ENCODE measurements around the gene GPRC5B.

The GPRC5B gene

GRCh38 chr16:19842426-19843157, 42.1 kb downstream of the GPRC5B start:
- no peak for DNase-seq

GRCh38 chr16:19841184-19841583, 43.5 kb downstream of the GPRC5B start:
- DNase-seq, result no peak

GRCh38 chr16:19840524-19841110, 44.0 kb downstream of the GPRC5B start:
- DNase-seq, result no peak

- no peak for DNase-seq
Observed at GRCh38 chr16:19837984-19838707, 46.5 kb downstream of the GPRC5B start.

GRCh38 chr16:19837331-19837980, 47.2 kb downstream of the GPRC5B start:
- no peak for DNase-seq

- no peak for DNase-seq
Observed at GRCh38 chr16:19835968-19836421, 48.7 kb downstream of the GPRC5B start.

DNA sequence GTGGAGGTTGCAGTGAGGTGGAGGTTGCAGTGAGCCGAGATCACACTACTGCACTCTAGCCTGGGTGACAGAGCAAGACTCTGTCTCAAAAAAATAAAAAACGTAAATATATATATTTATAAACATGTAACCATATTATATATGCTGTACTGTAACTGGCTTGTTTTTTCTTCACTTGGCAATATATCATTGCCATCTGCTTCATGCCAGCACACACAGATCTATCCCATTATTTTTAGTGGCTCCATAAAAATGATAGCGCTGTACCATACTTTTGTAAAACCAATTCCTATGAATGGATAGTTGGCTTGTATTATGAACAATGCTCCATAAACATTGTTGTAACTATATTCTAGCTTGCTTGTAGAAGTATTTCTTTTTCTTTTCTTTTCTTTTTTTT, 49.5 kb downstream of the GPRC5B start:
- no peak for DNase-seq

DNA sequence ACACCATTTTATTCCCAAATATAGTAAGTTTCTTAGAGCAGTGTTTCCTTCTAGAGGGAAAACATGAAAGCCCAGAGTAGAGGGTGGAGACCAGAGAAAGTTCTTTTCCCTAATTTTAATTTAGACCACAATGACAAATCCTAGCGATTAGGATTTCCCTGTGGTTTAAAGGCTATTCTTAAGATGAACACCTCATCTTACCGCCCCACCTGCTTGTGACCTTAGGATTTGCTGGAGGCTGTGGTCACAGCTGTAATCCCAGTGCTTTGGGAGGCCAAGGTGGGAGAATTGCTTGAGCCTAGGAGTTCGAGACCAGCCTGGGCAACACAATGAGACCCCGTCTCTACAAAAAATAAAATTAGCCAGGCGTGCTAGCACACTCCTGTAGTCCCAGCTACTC, 51.1 kb downstream of the GPRC5B start:
- no peak for DNase-seq

GRCh38 chr16:19833176-19833575, 51.5 kb downstream of the GPRC5B start:
- no peak for DNase-seq

- no peak for DNase-seq
Observed at GRCh38 chr16:19831678-19832077, 53.0 kb downstream of the GPRC5B start.

DNA sequence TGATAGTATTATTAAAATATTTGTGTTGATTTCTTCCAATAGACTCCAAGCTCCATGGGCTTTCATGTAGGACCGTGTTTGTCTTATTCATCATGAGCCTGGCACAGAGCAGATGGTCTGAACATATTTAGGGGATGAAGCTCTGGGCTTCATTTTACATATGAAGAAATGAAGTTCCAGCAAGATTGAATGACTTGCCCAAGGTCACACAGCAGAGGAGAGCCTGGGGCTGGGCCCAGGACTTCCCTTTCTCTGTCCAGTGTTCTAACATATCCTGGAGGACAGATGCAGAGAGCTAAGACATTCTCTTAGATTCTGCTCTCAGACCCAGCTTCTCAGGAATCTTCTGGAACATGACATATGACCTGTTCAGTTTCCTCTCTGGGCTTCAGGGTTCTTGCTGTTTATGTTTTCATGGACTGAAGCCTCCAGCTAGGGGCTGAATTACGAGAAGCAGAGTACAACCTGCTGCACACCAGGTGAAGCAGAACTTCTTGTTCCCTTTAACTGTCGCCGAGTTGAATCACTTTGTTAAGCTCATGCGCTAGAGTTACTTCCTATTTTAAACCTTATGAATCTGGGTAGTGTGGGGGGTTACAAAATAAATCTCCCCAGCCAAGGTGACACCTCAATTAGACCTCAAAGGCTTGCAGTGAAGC, 53.6 kb downstream of the GPRC5B start:
- no peak for DNase-seq

DNA sequence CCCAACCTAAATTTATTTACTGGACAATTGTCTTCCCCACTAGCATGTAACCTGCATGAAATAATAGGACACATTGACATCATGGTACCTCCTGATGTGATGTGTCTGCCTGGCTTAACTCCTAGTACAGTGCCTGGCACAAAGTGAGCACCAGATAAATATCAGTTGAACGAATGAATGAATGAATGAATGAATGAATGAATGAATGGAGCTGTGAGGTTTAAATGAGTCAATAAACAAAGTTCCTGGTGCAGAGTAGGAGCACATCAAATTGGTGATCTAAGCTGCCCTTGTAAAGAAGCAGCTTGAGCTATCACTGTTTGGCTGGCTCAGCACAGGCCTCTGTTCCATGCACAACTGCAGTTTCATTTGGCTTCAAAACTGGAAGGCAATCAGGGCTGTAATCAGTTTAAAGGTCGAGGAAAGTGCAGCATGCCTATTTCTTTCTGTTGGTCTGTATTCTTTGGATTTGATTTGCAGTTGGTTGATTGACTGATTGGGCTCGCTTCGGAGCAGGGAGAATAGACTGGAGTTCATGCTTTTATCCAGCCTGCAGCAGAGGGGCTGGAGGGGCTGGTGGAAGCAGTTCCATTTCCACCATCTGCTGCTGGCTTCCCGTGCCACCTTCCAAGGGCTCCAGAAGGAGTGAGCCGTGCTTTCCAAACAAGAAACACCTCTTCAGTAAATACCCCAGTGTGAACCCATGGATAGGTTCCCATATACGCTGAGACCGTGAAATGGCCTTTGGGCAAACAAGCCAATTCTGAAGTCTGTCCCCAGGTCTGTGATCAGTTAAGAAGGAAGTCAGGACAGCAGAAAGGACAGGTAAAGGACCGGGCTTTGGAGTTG, 54.6 kb downstream of the GPRC5B start:
- no peak for DNase-seq

- no peak for DNase-seq
Observed at GRCh38 chr16:19824216-19824615, 60.4 kb downstream of the GPRC5B start.

- no peak for DNase-seq
Observed at GRCh38 chr16:19823322-19823721, 61.3 kb downstream of the GPRC5B start.

DNA sequence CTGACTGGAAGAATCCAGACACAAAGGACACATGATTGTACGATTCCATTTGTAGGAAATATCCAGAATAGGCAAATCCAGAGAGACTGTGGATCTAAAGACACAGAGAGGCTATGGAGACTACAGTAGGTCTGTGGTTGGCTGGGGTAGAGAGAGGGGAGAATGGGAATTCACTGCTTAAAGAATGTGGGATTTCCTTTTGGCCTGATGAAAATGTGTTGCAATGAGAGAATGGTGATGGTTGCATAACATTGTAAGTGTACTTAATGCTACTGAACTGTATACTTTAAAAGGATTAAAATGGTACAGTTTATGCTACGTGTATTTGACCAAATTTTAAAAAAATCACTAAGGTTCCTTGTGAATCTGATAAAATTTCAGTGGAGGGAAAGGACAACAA, 62.1 kb downstream of the GPRC5B start:
- DNase-seq, result no peak

- no peak for DNase-seq
Observed at GRCh38 chr16:19817875-19818274, 66.8 kb downstream of the GPRC5B start.

GRCh38 chr16:19817122-19817521, 67.5 kb downstream of the GPRC5B start:
- no peak for DNase-seq

GRCh38 chr16:19815418-19815817, 69.2 kb downstream of the GPRC5B start:
- DNase-seq, result no peak

GRCh38 chr16:19812986-19813385, 71.7 kb downstream of the GPRC5B start:
- DNase-seq, result no peak

DNA sequence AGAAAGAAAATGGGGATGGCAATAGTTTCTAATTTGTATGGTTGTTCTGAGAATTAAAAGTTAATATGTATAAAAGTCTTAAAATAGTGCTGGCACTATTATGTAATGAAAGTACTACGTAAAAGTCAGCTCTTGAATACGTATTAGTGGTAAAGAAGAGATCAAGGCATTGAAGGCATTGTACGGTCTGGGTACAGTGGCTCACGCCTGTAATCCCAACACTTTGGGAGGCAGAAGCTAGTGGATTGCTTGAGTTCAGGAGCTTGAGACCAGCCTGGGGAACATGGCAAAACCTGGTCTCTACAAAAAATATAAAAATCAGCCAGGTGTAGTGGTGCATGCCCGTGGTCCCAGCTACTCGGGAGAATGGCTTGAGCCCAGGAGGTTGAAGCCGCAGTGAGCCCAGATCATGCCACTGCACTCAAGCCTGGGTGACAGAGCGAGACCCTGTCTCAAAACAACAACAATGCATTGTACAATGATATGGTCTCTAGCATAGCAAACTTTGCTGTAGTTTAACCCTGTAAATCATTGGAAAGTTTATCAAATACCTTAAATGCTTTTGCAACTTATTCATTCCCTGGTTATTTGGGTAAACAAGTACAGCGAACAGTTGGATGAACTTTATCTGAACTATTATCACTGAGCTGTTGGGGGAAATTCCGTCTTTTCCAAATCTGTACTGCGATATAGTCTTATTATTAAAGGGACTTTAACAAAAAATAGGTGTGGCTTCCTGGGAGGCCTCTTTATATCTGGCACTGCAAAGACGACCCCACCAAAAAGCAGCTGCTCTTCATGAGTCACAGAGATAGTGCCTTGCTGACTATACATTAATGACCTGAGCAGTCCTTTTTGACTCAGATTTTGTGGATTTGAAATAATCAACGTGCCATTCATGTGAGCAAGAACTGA, 73.6 kb downstream of the GPRC5B start:
- DNase-seq, result no peak

GRCh38 chr16:19809693-19810092, 75.0 kb downstream of the GPRC5B start:
- DNase-seq, result no peak
